ENCODE results near the gene MCRIP2.

DNA sequence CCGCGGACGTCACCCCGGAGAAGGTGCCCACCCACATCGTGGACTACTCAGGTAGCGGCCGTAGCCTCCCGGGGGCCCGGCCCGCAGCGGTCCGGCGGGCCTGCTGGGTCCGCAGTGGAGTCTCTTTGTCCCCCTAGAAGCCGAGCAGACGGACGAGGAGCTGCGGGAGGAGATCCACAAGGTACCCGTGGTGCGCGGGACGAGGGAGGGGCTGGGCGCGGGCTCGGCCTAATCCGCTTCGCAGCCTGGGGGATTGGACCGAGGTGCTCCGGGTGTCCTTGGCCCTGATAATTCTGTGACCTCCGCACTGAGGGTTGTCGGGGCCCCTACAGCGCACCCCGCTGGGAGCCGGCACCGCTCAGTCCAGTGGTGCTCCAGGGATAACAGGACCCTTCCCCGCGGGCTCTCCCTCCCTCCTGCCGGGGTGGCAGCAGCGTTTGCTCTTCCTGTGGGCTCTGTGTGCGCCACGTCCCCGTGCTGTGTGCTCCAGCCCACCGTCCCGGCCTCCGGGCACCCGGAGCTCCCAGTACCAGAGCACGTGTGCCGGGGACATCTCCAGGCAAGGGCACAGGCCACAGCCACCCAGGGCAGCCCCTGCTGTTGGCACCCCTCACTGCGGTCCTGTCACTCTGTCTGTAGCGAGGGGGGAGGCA is 27.0 kb downstream of the MCRIP2 start:
- TF ChIP-seq, protein P1, sequence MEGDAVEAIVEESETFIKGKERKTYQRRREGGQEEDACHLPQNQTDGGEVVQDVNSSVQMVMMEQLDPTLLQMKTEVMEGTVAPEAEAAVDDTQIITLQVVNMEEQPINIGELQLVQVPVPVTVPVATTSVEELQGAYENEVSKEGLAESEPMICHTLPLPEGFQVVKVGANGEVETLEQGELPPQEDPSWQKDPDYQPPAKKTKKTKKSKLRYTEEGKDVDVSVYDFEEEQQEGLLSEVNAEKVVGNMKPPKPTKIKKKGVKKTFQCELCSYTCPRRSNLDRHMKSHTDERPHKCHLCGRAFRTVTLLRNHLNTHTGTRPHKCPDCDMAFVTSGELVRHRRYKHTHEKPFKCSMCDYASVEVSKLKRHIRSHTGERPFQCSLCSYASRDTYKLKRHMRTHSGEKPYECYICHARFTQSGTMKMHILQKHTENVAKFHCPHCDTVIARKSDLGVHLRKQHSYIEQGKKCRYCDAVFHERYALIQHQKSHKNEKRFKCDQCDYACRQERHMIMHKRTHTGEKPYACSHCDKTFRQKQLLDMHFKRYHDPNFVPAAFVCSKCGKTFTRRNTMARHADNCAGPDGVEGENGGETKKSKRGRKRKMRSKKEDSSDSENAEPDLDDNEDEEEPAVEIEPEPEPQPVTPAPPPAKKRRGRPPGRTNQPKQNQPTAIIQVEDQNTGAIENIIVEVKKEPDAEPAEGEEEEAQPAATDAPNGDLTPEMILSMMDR (conservative IDR thresholded peaks at IDR 0.05) = no peak
- TF ChIP-seq EZH2 (IDR thresholded peaks at IDR 0.05; ENCODE audit: low read depth) = no peak
